Large intestine (tissue), 3 donors: Measurements from ENCODE around the gene KIF6. TPM values are rescaled to one million over a fixed set of nuclear protein-coding genes. Genes with fewer than 3 reads are reported as not detected.

Source experiments
- DNase-seq, 2 donors: peaks; one replicate each; pipeline versions ENCODE4 v3.0.0 to v3.0.0-alpha.2; 2013
- H3K27ac ChIP-seq: one replicate; pipeline ENCODE4 v1.5.1; 2013; ENCODE audit warnings: low read length
- H3K27me3 ChIP-seq: 2 replicates; pipeline ENCODE4 v1.6.1; 2013; ENCODE audit warnings: low read length; ENCODE audit not compliant: control insufficient read depth, insufficient read depth
- H3K36me3 ChIP-seq: 2 replicates; pipeline ENCODE4 v1.6.1; 2013; ENCODE audit warnings: low read length; ENCODE audit not compliant: control insufficient read depth, insufficient read depth
- H3K4me1 ChIP-seq: one replicate; pipeline ENCODE4 v1.6.1; 2013; ENCODE audit warnings: low read length; ENCODE audit not compliant: control insufficient read depth, insufficient read depth
- H3K4me3 ChIP-seq: one replicate; pipeline ENCODE4 v1.5.1; 2013; ENCODE audit warnings: low read length
- H3K9me3 ChIP-seq: one replicate; pipeline ENCODE4 v1.6.1; 2013; ENCODE audit warnings: mild to moderate bottlenecking, low read depth, low read length, moderate library complexity; ENCODE audit not compliant: control insufficient read depth
- WGBS: methylation state at CpG from one replicate; pipeline ENCODE4 v1.1.5; 2013; ENCODE audit warnings: low lambda C conversion rate; ENCODE audit not compliant: insufficient coverage; 5-methylcytosine and 5-hydroxymethylcytosine counted together
- polyA plus RNA-seq: library from polyadenylated mRNA; unstranded; fragments of 120-200 nt; gene quantifications from one replicate; pipeline ENCODE4 v1.2.1, GENCODE V29; 2013

The KIF6 gene
- polyA plus RNA-seq, 1 donor, result 0.70 TPM

GRCh38 chr6:39625209-39625608, 100.0 kb downstream of the KIF6 start:
- Histone ChIP-seq H3K4me3 (no peak overlapping the region), H3K9me3 (peaks cover 4% of the 10 kb centered on the region), H3K27ac (no peak overlapping the region), H3K27me3 (peaks cover 2% of the 10 kb centered on the region), H3K36me3 (no peaks in the 10 kb centered on the region), H3K4me1 (no peaks in the 10 kb centered on the region)
- WGBS, result no CpG with 5 or more reads among the region's 2 CpGs
- no peak for DNase-seq

DNA sequence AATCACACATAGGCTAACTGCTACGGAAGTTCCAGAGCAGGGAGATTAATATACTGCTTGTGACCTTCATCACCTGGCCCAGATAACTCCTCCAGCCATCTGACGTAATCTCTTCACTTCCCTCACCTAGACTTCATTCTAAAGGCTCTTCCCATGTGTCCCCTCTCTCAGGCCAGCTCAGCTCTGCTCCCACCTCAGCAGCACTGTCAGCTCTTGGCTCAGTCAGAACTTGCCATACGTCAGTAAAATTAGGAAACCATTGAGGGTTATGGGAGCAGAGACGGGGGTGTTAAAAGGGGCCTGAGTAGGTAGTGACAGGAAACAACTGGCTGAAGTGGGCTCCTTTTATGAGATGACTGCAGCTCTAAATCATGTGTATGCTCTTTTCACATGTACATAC, 101.5 kb downstream of the KIF6 start:
- H3K4me3 ChIP-seq, result no peak overlapping the region
- peaks cover 2% of the 10 kb centered on the region for H3K27me3 ChIP-seq
- 40% methylated on average over 1 of the region's 4 CpGs for WGBS
- no peak overlapping the region for H3K27ac ChIP-seq
- no peaks in the 10 kb centered on the region for H3K36me3 ChIP-seq
- no peaks in the 10 kb centered on the region for H3K4me1 ChIP-seq
- H3K9me3 ChIP-seq, result no peaks in the 10 kb centered on the region
- no peak for DNase-seq

- H3K4me1 ChIP-seq, result no peaks in the 10 kb centered on the region
- no peaks in the 10 kb centered on the region for H3K9me3 ChIP-seq
- no peaks in the 10 kb centered on the region for H3K36me3 ChIP-seq
- no peaks in the 10 kb centered on the region for H3K27me3 ChIP-seq
- no peak for DNase-seq
- WGBS, result no CpG with 5 or more reads among the region's 3 CpGs
- H3K27ac ChIP-seq, result no peak overlapping the region
- no peak overlapping the region for H3K4me3 ChIP-seq
Measured at GRCh38 chr6:39617520-39617919, 107.7 kb downstream of the KIF6 start.

DNA sequence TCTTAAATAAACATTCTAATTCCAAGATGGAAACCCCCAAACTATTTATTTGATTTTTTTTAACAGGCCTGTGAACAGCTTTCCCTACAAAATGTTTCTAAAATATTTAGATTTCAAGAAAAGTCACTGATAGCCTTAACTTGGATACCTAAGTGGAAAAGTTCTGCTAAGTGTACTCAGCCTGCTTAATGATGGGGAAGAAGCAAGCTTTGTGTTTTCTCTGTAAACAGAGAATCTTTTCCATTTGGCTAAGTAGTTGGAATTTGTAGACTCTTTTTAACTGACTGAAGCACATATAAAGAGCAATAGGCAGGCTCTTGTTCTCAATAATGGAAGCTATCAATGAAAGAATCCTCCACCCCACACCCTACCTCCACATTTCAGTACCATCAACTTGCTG, 108.2 kb downstream of the KIF6 start:
- no peaks in the 10 kb centered on the region for H3K27me3 ChIP-seq
- H3K9me3 ChIP-seq, result no peaks in the 10 kb centered on the region
- no peak for DNase-seq
- H3K27ac ChIP-seq, result no peak overlapping the region
- no peak overlapping the region for H3K4me3 ChIP-seq
- H3K36me3 ChIP-seq, result no peaks in the 10 kb centered on the region
- H3K4me1 ChIP-seq, result no peaks in the 10 kb centered on the region

- Histone ChIP-seq H3K36me3 (no peaks in the 10 kb centered on the region), H3K9me3 (no peaks in the 10 kb centered on the region), H3K4me3 (no peak overlapping the region), H3K27me3 (no peaks in the 10 kb centered on the region), H3K4me1 (no peaks in the 10 kb centered on the region), H3K27ac (no peak overlapping the region)
- no CpG with 5 or more reads among the region's 1 CpG for WGBS
- DNase-seq, result no peak
Measured at GRCh38 chr6:39615622-39616021, 109.6 kb downstream of the KIF6 start.

DNA sequence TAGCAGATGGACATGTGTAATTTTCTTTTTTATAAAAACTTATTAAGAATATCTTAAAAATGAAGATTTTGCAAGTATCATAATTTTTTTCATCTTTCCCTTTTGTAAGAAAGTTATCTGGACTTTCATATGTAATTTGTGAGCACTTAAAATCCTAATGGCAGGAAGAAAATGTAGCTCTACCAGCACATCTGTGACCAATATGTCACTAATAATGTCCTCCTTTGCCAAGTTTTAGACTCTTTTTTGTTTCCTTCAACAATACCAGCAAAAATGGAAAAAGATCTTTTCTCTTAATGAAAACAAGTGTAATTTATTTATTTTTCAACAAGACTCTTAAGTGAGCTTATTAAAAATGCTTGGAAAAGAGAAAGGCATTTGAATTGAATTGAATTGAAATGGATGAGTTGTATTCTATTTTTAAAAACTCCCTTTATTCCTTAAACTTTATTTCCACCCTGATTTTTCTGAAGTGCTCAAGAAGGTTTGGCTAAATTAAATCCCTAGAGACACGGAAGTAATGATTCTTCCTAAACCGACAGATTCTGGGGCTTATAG, 110.7 kb downstream of the KIF6 start:
- no peaks in the 10 kb centered on the region for H3K27me3 ChIP-seq
- no peaks in the 10 kb centered on the region for H3K4me1 ChIP-seq
- no peaks in the 10 kb centered on the region for H3K9me3 ChIP-seq
- WGBS, result 100% methylated on average over 1 of the region's 2 CpGs
- no peak for DNase-seq
- no peak overlapping the region for H3K4me3 ChIP-seq
- H3K36me3 ChIP-seq, result no peaks in the 10 kb centered on the region
- no peak overlapping the region for H3K27ac ChIP-seq

GRCh38 chr6:39610221-39610620, 115.0 kb downstream of the KIF6 start:
- H3K27ac ChIP-seq, result no peak overlapping the region
- H3K9me3 ChIP-seq, result no peaks in the 10 kb centered on the region
- no peaks in the 10 kb centered on the region for H3K4me1 ChIP-seq
- H3K36me3 ChIP-seq, result no peaks in the 10 kb centered on the region
- DNase-seq, result peak; percentile 40 to 46
- no peak overlapping the region for H3K4me3 ChIP-seq
- 24% methylated on average over 3 of the region's 3 CpGs for WGBS
- H3K27me3 ChIP-seq, result no peaks in the 10 kb centered on the region

GRCh38 chr6:39608652-39609345, 116.4 kb downstream of the KIF6 start:
- WGBS, result 100% methylated on average over 1 of the region's 7 CpGs
- DNase-seq, result no peak
- Histone ChIP-seq H3K9me3 (no peaks in the 10 kb centered on the region), H3K36me3 (no peaks in the 10 kb centered on the region), H3K4me3 (no peak overlapping the region), H3K27ac (no peak overlapping the region), H3K4me1 (no peaks in the 10 kb centered on the region), H3K27me3 (no peaks in the 10 kb centered on the region)

GRCh38 chr6:39602601-39603519, 122.3 kb downstream of the KIF6 start:
- Histone ChIP-seq H3K36me3 (no peaks in the 10 kb centered on the region), H3K27ac (no peak overlapping the region), H3K4me3 (no peak overlapping the region), H3K4me1 (no peaks in the 10 kb centered on the region), H3K27me3 (no peaks in the 10 kb centered on the region), H3K9me3 (no peaks in the 10 kb centered on the region)
- WGBS, result 100% methylated on average over 1 of the region's 4 CpGs
- DNase-seq, result peak in 1 of 2 donors; percentile 6

DNA sequence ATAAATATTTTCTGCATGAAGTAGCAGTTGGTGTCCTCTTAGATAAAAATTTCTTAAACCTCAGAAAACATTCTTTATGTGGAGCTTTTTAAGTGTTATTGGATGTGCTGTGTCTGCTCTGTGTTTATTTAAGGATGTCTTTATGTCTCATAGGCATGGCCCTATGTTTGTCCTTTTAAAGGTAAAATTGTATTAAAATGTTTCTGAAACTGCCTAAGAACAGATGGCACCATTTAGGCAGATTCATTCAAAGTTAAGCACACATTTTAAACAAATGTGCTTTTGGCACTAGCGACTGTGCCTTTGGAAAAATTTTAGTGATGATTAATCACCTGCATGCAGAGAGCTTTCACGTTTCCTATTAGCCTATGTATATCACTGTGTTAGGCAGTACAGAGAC, 125.2 kb downstream of the KIF6 start:
- H3K27ac ChIP-seq, result no peak overlapping the region
- DNase-seq, result peak in 1 of 2 donors; percentile 3
- 67% methylated on average over 1 of the region's 2 CpGs for WGBS
- H3K27me3 ChIP-seq, result no peaks in the 10 kb centered on the region
- H3K9me3 ChIP-seq, result no peaks in the 10 kb centered on the region
- no peaks in the 10 kb centered on the region for H3K4me1 ChIP-seq
- no peaks in the 10 kb centered on the region for H3K36me3 ChIP-seq
- H3K4me3 ChIP-seq, result no peak overlapping the region
